ENCODE results near the gene WNT7B. TPM values are rescaled to one million over a fixed set of nuclear protein-coding genes. Genes with fewer than 3 reads are reported as not detected.

The WNT7B gene
- total RNA-seq, 1 experiment from 2014 or later = 0.33 TPM

DNA sequence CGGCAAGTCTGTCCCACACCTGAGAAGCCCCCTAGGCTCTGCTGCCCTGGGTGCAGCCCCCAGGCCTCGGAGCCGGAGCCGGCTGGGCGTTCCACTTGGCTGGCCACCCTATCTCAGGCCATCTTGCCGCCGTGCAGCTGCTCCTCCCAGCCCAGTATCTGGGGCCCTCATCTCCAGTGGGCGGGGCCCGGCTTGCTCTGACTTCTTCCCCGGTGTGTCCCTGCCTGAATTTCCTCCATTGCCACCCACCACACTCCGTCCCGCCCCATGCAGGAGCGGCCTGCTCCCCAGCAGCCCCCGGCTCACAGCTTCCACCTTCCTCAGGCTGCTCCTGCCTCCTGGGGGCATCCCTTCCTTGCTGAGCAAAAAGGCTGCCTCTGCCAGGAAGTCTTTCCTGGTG lies 46.6 kb downstream of the WNT7B start (continued):
- TF ChIP-seq FOXP4 (CRISPR knock-in tag; IDR thresholded peaks at IDR 0.05) = no peak
- TF ChIP-seq ZBTB21 (CRISPR knock-in tag; IDR thresholded peaks at IDR 0.05; ENCODE audit: borderline replicate concordance) = no peak
- no peak for TF ChIP-seq SOX15 (CRISPR knock-in tag; IDR thresholded peaks at IDR 0.05)
- TF ChIP-seq, protein P1, sequence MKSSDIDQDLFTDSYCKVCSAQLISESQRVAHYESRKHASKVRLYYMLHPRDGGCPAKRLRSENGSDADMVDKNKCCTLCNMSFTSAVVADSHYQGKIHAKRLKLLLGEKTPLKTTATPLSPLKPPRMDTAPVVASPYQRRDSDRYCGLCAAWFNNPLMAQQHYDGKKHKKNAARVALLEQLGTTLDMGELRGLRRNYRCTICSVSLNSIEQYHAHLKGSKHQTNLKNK (CRISPR knock-in tag; IDR thresholded peaks at IDR 0.05) = no peak

GRCh38 chr22:45929649-45930048 lies 47.3 kb downstream of the WNT7B start:
- ChIA-PET CTCF (interaction anchor here (1.2 kb wide), 1 partner anchor 77 kb away, joined by 3 read pairs; no protein-coding TSS in a partner anchor), POLR2A (no interaction called here)
- TF ChIP-seq EMX1 (CRISPR knock-in tag; IDR thresholded peaks at IDR 0.05) (no peak), TCF7 (CRISPR knock-in tag; IDR thresholded peaks at IDR 0.05; ENCODE audit: low read depth) (no peak), GTF2I (CRISPR knock-in tag; conservative IDR thresholded peaks at IDR 0.05) (no peak), FOXJ3 (CRISPR knock-in tag; IDR thresholded peaks at IDR 0.05; ENCODE audit: borderline replicate concordance) (no peak), E2F4 (CRISPR knock-in tag; IDR thresholded peaks at IDR 0.05; ENCODE audit: borderline replicate concordance, low read depth) (no peak), SMAD3 (CRISPR knock-in tag; IDR thresholded peaks at IDR 0.05; ENCODE audit: borderline replicate concordance) (no peak), CDX4 (CRISPR knock-in tag; IDR thresholded peaks at IDR 0.05; ENCODE audit: borderline replicate concordance) (no peak), PRRX2 (CRISPR knock-in tag; IDR thresholded peaks at IDR 0.05) (no peak), NFE2L1 (CRISPR knock-in tag; IDR thresholded peaks at IDR 0.05) (no peak), PRDM15 (CRISPR knock-in tag; IDR thresholded peaks at IDR 0.05) (no peak), OVOL2 (CRISPR knock-in tag; IDR thresholded peaks at IDR 0.05; ENCODE audit: borderline replicate concordance) (no peak), HMGXB4 (CRISPR knock-in tag; IDR thresholded peaks at IDR 0.05) (no peak)
- TF ChIP-seq, protein P2, sequence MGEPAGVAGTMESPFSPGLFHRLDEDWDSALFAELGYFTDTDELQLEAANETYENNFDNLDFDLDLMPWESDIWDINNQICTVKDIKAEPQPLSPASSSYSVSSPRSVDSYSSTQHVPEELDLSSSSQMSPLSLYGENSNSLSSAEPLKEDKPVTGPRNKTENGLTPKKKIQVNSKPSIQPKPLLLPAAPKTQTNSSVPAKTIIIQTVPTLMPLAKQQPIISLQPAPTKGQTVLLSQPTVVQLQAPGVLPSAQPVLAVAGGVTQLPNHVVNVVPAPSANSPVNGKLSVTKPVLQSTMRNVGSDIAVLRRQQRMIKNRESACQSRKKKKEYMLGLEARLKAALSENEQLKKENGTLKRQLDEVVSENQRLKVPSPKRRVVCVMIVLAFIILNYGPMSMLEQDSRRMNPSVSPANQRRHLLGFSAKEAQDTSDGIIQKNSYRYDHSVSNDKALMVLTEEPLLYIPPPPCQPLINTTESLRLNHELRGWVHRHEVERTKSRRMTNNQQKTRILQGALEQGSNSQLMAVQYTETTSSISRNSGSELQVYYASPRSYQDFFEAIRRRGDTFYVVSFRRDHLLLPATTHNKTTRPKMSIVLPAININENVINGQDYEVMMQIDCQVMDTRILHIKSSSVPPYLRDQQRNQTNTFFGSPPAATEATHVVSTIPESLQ (CRISPR knock-in tag; IDR thresholded peaks at IDR 0.05) = no peak
- Mint-ChIP-seq H3K4me1 (no peaks in the 10 kb centered on the region), H3K4me3 (no peak overlapping the region), H3K27me3 (ENCODE audit: low read depth) (no peaks in the 10 kb centered on the region), H3K27ac (no peak overlapping the region), H3K36me3 (no peaks in the 10 kb centered on the region), H3K9me3 (no peaks in the 10 kb centered on the region)
- DNase-seq (ENCODE audit: low spot score) (no peak), ATAC-seq (no peak)
